Measurements from ENCODE around the gene LRSAM1.

The LRSAM1 gene

DNA sequence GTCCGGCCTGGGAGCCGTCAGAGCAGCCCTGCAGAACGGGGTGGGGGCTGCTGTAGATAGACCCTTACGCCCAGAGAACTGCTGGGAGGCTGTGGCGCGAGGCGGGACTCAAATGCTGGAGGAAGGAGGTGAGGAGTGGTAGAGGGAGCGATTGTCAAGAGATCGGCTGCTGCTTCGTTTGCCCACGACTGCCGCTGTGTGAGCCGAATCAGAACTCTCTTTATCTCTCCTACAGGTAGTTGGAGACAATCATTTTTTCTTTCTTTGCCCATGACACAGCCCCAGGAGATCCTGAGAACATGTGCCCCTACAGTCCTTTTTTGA is 26.7 kb upstream of the LRSAM1 start:
- no peak for DNase-seq

DNA sequence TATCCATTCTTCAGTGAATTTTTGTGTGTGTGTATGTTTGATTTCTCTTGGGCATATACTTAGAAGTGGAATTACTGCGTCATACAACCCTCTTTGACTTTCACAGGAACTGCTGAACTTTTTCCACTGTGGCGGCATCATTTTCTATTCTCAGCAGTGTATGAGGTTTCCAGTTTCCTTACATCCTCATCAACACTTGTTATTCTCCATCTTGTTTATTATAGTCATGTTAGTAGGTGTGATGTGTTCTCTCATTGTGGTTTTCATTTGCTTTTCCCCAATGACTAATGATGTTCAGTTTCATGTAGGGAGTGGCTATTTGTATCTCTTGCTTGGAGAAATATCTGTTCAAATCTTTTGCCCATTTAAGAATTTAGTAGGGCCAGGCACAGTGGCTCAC is 24.6 kb upstream of the LRSAM1 start:
- no peak for DNase-seq

DNA sequence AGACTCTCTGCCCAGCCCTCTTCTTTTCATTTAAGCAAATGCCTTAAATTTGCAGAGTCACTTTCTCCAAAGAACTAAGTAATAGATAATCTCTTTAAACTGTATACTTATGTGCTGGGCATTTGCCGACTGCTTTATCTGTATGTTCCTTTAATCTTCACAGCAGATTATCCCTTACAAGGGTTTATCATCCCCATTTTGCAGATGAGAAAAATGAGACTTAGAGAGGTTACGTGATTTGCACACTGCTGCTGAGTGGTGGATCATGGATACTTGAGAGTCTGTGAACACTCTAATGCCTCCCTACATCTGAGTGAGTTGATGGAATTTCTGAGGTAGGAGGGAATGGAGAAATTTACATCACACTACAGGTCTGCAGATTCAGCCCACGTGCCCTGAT is 23.0 kb upstream of the LRSAM1 start:
- DNase-seq, result no peak

DNA sequence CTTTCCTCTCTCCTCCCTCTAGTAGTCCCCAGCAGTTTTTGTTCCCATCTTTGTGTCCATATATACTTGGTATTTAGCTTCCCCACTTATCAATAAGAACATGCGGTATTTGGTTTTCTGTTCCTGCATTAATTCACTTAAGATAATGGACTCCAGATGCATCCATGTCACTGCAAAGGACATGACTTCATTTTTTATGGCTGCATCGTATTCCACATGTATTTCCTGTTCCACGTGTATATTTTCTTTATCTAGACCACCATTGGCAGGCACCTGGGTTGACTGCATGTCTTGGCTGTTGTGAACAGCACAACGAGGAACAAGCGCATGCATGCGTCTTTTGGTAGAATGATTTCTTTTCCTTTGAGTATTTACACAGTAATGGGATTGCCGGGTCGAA is 20.9 kb upstream of the LRSAM1 start:
- no peak for DNase-seq

DNA sequence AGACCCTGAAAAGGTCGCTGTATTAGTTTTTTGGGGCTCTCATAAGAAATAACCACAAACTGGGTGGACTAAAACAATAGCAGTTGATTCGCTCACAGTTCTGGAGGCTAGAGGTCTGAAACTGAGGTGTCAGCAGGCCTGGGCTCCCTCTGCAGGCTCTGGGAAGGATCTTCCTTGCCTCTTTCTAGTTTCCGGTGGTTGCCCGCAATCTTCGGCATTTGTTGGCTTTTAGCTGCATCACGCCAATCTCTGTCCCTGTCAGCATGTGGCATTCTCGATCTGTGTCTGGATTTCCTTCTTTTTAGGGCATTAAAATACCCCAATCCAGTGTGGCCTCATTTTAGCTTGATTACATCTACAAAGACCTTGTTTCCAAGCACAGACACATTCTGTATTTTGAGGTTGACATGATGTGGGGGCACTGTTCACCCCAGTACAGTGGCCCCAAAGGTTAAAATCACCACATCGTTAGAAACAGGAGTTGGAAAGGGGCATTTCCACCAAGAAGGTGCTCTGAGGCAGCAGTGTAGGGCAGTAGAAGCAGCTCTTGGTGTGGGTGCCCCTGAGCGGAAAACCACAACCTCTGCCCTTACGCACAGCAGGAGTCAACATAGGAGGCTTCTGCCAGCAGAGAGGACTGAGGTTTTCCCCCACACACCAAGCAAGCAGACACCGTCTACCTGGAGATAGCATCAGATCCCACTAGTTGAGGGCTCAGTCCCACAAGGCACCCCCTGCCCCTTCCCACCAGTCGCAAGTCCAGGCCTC is 13.6 kb upstream of the LRSAM1 start:
- DNase-seq, result no peak

DNA sequence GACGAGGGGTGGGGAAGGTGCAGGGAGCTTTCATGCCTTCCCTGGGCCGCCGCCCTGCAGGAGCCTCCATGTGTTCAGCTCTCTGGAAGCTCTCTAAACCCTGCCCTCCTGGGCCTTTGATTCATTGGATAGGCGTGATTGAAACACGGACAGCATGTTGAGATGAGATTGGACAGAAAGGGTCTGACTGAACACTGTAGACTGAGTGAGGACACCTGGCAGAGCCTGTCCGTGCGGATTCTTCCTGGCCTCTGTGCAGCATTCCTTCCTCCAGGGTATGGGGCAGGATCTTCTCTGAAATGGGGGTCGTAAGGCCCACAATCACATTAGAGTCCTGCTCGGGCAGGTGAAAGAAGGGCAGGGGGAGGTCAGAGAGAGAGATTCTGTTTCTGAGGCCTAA is 12.9 kb upstream of the LRSAM1 start:
- no peak for DNase-seq

DNA sequence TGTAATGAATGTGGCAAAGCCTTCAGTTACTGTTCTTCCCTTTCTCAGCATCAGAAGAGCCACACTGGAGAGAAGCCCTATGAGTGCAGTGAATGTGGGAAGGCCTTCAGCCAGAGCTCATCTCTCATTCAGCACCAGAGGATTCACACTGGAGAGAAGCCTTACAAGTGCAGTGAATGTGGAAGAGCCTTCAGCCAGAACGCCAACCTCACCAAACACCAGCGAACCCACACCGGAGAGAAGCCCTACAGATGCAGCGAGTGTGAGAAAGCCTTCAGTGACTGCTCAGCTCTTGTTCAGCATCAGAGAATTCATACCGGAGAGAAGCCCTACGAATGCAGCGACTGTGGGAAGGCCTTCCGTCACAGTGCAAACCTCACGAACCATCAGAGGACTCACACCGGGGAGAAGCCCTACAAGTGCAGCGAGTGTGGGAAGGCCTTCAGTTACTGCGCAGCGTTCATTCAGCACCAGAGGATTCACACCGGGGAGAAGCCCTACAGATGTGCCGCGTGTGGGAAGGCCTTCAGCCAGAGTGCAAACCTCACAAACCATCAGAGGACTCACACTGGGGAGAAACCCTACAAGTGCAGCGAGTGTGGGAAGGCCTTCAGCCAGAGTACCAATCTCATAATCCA is 6.9 kb upstream of the LRSAM1 start:
- no peak for DNase-seq

DNA sequence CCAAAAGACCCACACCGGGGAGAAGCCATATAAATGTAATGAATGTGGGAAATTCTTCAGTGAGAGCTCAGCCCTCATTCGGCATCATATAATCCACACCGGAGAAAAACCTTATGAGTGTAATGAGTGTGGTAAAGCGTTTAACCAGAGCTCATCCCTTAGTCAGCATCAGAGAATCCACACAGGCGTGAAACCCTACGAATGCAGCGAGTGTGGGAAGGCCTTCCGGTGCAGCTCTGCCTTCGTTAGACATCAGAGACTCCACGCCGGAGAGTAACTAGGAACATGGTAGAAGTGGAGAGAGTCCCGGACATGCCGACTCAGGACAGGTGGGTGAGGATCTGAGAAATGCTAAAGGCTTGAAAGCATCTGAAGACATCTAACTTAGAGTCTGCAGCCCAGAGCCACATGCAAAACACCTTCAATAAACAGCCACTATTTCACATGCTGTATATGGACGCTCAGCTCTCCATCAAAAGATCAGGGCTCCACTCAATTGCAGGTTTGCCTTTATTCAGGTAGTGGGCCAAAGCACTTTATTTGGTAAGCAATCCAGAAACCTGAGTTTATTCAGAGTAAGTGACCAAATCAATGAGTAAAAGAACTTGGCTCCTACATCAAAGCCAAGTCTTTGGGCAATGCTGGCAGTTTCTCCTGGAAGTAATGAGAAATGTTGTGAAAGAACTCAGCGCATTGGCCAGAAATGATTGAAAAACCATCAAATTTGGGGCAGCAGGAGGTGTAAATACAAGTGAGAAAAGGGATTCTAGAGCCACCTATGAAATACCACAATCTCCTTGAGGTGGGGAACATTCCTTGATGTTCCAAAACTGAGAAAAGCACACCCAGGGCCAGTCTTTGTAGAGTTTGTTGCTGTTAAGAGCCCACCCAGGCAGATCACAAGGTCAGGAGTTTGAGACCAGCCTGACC is 6.1 kb upstream of the LRSAM1 start:
- no peak for DNase-seq

DNA sequence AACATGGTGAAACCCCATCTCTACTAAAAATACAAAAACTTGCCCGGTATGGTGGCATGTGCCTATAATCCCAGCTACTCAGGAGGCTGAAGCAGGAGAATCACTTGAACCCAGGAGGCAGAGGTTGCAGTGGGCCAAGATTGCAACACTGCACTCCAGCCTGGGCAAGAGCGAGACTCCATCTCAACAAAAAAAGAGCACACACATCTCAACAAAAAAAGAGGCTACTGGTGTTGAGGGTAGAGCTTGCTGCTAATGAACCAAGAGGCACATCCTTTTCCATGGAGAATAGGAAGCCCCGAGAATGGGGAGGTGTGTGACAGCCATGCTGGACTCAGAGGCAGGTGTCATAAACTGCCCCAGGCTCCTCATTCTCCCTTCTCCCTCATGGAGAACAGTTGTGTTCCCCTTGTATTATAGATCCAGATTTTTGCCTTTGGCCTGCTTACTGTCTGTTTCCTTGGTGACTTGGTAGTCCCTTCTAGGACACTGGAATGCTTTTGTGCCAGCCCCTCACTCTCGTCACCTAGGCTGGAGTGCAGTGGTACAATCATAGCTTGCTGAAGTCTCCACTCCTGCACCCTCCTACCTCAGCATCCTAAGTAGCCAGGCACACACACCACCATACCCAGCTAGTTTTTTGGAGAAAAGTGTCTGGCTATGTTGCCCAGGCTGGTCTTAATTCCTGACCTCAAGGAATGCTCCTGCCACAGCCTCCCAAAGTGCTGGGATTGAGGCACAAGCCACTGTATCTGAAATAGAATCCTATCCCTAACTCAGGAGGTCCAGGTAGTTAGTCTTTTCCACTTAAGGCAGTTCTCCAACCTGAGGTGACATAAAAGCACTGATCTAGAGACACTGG is 5.2 kb upstream of the LRSAM1 start:
- no peak for DNase-seq

DNA sequence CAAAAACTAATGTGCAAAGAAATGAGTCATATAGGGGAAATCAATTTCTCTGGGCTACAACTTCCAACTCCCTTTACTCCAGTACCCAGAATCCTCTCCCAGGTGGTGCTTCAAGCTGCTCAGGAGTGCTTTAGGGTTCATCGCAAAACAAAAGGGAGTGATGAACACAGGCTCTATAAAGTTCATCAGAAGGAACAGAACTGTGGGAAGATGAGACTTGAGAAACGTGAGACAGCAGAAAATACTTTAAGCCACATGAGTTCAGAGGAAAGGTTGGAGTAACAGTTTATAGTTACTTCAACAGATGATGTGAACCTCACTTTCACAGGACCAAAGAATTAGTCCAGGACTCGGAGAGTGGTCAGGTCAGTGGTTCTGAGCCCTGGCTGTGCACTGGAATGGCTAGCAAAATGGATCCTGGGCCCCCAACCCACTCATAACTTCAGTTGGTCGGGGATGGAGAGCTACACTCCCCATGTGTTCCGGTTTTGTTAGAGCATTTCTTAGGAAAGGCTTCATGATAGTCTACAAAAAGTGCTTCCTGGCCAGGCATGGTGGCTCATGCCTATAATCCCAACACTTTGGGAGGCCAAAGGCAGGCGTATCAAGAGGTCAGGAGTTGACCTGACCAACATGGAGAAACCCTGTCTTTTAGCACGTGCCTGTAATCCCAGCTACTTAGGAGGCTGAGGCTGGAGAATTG is 4.4 kb upstream of the LRSAM1 start:
- no peak for DNase-seq

DNA sequence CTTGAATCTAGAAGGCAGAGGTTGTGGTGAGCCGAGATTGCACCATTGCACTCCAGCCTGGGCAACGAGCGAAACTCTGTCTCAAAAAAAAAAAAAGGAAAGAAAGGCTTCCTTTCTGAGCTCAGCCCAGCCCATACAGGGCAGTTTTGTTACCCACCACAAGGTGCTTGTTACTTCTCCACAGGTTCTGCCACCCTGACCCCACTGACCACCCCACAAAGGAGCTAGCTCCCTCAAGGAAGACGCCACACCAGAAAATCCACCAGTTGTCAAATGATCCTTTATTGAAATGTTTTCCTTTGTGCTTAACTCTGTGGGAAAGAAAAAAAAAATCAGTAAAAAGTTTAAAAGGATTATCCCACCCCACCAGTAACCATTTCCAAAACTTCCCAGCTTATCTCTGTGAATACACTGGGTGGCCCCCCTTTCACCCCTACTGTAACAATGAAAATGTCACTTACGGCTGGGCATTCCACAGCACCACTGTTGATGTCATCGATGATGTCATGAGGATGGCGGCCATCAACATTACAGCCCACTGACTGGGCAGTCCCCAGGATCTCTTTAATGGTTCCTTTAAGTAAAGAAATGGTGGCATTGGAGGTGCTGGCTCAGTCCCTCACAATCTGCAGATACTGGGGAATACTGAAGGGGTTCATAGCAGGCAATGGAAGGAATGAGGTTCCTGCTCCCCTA is 3.7 kb upstream of the LRSAM1 start:
- DNase-seq, result no peak

DNA sequence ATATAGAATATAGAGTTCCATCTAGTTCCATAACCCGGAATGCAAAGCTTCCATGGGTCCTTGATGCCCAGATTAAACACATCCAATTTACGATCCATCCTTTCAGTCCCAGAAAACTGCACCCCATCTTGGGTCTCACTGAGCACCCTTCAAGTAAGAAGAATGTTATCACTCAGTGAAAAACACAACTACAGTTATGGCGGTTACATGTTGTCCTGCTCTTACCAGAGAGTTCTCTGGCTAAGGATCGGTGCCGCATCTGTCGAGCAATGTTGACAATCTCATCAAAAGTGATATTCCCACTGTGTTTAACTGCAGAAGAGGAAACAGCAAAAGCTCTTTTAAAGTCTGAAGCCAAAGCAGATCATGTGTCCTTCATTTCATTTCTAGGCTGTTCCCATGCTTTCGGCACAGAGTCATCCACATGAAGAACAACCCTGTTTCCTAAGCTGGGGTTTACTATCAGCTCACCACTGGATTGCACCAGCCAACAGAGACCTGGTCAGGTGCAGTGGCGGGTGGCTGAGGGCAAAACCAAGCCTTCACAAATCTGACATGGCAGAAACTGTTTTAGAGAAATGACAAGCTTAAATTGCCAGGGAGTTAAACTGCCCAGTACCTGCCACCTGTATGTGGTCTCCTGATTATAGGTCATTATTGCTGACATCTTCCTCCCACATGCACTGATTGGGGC is 3.1 kb upstream of the LRSAM1 start:
- DNase-seq, result no peak

DNA sequence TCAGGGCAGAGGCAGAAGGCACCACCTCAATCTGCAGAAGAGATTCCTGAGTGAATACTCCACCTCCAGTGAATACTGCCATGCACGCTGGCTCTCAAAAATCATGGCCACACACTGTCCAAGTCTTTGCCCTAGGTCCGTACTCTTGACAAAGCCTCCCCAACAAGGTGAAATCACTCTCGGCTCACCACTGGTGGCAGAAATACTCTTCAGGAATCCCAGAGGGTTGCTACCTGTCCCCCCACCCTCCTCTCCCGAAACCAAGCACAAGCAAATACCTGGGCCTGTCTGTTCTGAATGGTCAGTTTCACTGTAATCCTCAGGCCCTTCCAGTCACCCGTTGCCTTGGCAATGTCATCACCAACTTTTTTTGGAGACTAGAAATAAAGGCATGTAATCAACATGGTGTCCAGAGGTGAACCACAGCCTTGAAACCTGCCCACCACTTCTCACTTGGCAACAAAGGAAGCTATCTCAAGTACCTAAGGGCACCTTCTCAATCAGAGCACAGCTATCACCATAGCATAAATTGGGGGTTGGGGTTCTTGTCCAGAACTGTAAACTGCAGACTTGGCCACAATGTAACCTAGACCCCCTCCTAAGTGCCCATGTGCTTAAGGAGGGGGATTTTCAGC is 1.9 kb upstream of the LRSAM1 start:
- no peak for DNase-seq

DNA sequence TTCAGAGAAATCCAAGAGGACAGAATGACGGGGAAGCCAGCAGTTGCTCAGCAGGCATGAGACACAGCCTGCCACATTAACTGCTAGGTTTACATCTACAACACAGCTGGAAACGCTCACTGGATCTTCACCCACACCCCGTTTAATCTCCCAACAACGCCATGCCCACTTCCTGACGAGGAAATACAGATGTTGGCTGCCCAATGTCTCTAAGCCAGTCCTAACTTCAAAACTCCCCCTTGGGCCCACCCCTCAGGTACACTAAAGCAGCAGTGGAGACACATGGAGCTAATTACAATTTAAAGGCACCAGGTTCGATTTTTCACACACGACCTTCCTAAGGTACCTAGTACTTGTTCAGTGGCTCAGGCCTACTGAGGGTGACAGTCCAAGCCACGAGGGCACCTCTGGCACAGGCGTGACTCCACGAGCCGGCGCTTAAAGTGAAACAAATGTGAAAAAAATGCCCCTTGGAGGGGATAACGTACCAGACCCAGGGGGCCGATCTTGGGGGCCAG is 1.0 kb upstream of the LRSAM1 start:
- DNase-seq, result no peak

DNA sequence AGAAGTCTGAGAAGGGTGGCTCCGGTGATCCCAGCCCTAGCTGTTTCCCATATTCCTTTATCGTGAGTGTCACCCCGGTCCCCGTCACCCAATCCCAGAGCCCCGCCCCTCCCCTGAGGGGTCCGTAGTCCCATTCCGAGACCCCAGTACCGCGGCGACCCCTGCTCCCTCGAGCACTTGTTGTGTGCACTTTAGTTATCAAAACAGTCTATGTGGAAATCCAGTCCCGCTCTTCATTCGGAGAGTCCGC is 223 bp downstream of the LRSAM1 start:
- no peak for DNase-seq

DNA sequence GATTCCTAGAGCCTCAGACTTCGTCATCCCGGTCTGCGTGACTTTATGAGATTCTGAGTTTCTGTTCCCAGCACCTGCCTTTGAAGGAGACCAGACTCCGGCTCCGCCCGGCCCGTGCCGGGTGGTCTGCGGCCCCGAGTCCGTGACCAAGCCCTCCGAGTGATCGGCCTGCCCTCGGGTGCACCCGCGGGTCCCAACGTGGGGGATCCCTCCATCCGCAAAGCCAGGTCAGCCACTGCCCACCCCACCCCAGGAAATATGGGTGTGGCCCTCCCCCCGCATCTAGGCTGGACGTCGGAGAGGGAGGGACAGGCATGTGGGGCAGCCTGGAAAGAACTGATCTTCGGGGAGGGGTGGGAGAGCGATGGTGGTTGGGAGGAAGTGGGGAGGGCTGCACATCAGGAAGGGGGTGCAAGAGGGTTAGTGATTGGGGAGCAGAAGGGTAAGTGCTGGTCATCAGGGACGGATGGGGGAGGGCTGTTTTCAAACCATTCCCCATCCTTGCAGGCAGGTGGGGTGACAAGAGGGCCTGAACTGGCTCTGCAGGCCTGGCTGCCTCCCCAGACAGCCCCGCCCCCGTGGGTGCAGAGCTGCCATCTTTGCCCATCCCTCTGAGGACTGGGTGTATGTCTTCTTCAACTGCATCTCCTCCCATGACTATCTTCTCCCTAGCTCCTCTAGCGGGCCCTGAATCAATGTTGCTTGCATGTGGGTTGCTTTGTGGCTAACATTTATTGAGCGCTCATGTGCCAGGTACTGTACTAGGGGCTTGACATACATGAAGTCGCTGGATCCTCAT is 747 bp downstream of the LRSAM1 start:
- peak; percentile 34 for DNase-seq

DNA sequence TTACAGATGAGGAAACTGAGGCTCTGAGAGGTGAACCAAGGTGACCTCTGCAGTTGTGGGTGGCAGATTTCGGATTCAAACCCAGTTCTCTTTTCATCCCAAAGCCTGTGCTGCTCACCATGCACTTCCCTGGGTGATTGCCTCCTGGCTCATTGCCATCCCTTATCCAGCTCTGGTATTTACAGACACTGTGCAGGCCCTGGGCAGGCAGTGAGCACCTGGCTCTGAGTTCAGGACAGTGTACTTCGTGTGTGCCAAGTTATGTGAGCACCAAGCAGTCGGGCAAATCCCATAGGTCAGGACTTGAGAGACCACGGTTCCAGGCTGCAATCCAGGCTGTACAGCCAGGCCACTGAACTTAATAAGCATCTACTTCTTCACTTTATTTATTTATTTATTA is 1.4 kb downstream of the LRSAM1 start:
- no peak for DNase-seq

DNA sequence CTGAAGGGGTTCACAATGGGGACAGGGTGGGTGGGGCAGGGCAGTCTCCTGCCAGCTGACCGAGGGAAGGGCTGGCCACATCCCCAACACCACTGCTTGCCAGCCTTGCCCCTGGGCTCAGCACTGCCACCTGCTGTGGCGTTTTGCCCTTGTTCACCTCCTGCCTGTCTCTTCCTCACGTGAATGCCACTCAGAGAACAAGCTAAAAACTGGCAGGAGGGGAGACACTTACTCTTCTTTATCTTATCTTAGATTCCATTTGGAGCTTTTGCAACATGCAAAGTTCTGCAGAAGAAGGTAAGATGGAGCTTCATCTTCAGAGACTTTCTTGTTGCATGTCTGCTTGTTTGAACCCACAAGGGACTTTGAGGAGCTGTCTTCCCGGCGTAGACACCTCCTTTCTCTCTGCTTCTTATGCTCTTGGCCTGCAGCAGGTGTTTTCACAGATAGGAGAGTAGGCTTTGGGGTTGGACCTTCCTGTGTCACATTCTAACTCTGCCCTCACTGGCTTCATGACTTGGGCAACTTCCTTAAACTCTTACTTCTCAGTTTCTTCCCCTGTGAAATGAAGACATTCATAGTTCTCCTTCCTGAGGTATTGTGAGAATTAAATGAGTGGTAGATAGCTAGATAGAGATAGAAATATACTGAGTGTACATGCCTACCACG is 4.1 kb downstream of the LRSAM1 start:
- no peak for DNase-seq
